ENCODE results near the gene SEC16A. TPM values are rescaled to one million over a fixed set of nuclear protein-coding genes. Genes with fewer than 3 reads are reported as not detected.

SEC16A gene
- total RNA-seq, 6 experiments from 2014 or later: 63.2 to 98.6 (median 75.5) TPM

GRCh38 chr9:136438548-136439480 is 44.0 kb downstream of the SEC16A start:
- Mint-ChIP-seq H3K36me3 (ENCODE audit: low read depth) (peaks cover 17% of the 10 kb centered on the region), H3K4me1 (ENCODE audit: low read depth) (peaks cover 26% of the 10 kb centered on the region), H3K4me3 (peak overlapping the region; percentile 93), H3K27me3 (ENCODE audit: insufficient read depth) (peaks cover 7% of the 10 kb centered on the region; the same call in 1 of the 2 replicates), H3K9me3 (no peaks in the 10 kb centered on the region), H3K27ac (peak overlapping the region; percentile 71; the same call in 1 of the 2 replicates)
- TF ChIP-seq, protein P1, sequence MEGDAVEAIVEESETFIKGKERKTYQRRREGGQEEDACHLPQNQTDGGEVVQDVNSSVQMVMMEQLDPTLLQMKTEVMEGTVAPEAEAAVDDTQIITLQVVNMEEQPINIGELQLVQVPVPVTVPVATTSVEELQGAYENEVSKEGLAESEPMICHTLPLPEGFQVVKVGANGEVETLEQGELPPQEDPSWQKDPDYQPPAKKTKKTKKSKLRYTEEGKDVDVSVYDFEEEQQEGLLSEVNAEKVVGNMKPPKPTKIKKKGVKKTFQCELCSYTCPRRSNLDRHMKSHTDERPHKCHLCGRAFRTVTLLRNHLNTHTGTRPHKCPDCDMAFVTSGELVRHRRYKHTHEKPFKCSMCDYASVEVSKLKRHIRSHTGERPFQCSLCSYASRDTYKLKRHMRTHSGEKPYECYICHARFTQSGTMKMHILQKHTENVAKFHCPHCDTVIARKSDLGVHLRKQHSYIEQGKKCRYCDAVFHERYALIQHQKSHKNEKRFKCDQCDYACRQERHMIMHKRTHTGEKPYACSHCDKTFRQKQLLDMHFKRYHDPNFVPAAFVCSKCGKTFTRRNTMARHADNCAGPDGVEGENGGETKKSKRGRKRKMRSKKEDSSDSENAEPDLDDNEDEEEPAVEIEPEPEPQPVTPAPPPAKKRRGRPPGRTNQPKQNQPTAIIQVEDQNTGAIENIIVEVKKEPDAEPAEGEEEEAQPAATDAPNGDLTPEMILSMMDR (IDR thresholded peaks at IDR 0.05): no peak
- DNase-seq: peak; percentile 19

- Mint-ChIP-seq H3K27me3 (ENCODE audit: insufficient read depth) (peaks cover 9% of the 10 kb centered on the region; the same call in 1 of the 2 replicates), H3K27ac (peak overlapping the region; percentile 71), H3K4me3 (peak overlapping the region; percentile 93), H3K36me3 (ENCODE audit: low read depth) (peaks cover 17% of the 10 kb centered on the region), H3K9me3 (no peaks in the 10 kb centered on the region), H3K4me1 (ENCODE audit: low read depth) (peaks cover 26% of the 10 kb centered on the region)
- TF ChIP-seq, protein P1 (IDR thresholded peaks at IDR 0.05): no peak
- no peak for DNase-seq
Measured at GRCh38 chr9:136437839-136438547, 44.8 kb downstream of the SEC16A start.

DNA sequence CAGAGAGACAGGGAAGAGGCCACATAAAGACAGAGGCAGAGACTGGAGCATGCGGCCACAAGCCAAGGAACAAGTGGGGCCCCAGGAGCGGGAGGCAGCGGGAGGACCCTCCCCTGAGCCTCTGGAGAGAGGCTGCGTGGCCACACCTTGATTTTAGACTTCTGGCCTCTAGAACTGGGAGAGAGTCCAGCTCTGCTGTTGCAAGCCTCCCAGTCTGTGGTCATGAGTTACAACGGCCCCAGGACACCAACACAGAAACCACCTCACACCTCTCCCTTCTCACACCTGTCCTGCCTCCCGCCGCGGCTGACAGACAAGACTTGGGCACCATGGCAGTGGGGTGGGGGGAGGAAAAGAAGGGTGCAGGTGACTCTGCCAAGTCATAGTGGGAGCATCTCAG is 45.4 kb downstream of the SEC16A start:
- Mint-ChIP-seq H3K27me3 (ENCODE audit: insufficient read depth) (peaks cover 9% of the 10 kb centered on the region; the same call in 1 of the 2 replicates), H3K4me1 (ENCODE audit: low read depth) (peaks cover 26% of the 10 kb centered on the region), H3K27ac (peak overlapping the region; percentile 51), H3K36me3 (ENCODE audit: low read depth) (peaks cover 17% of the 10 kb centered on the region), H3K4me3 (peak overlapping the region; percentile 93), H3K9me3 (no peaks in the 10 kb centered on the region)
- TF ChIP-seq, protein P1 (IDR thresholded peaks at IDR 0.05): no peak
- no peak for DNase-seq

DNA sequence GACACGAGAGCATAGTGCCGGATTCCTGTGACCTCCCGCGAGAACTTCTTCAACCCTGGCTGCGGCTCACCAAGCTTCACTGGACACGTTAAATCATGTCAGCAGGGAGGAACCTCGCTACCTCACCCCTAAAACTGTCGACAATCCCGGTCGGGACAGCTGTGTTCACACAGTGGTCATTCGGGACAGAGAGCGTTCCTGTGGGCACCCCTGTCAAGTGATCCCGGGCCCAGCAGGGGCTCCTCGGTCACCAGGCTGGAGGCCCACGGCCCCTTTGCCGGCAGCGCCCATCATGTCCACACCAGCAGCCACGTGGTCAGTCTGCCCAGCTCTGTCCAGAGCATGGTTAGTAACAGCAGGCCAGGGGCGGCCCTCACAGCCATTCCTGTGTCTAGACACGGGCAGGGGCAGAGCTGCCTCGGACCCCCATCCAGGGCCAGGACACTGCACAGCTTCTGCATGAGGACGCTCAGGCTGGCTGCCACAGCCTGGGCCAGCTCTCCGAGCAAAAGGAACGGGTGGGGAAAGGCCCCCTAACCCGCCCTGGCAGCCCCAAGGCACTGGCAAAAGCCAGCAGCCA is 46.7 kb downstream of the SEC16A start:
- H3K9me3 Mint-ChIP-seq: no peaks in the 10 kb centered on the region
- H3K27ac Mint-ChIP-seq: no peak overlapping the region; the same call in 1 of the 2 replicates
- peaks cover 22% of the 10 kb centered on the region for H3K4me1 Mint-ChIP-seq (ENCODE audit: low read depth)
- peak overlapping the region; percentile 93 for H3K4me3 Mint-ChIP-seq
- TF ChIP-seq, protein P1 (IDR thresholded peaks at IDR 0.05): no peak
- no peak for DNase-seq
- peaks cover 9% of the 10 kb centered on the region; the same call in 1 of the 2 replicates for H3K27me3 Mint-ChIP-seq (ENCODE audit: insufficient read depth)
- H3K36me3 Mint-ChIP-seq (ENCODE audit: low read depth): peaks cover 14% of the 10 kb centered on the region

- no peak overlapping the region for H3K27ac Mint-ChIP-seq
- no peak for DNase-seq
- TF ChIP-seq, protein P1 (IDR thresholded peaks at IDR 0.05): no peak
- peaks cover 8% of the 10 kb centered on the region; the same call in 1 of the 2 replicates for H3K27me3 Mint-ChIP-seq (ENCODE audit: insufficient read depth)
- H3K4me3 Mint-ChIP-seq: no peak overlapping the region
- H3K4me1 Mint-ChIP-seq (ENCODE audit: low read depth): peaks cover 22% of the 10 kb centered on the region
- H3K9me3 Mint-ChIP-seq: no peaks in the 10 kb centered on the region
- peaks cover 14% of the 10 kb centered on the region for H3K36me3 Mint-ChIP-seq (ENCODE audit: low read depth)
Measured at GRCh38 chr9:136434580-136435169, 48.2 kb downstream of the SEC16A start.

All from HFFc6 (cell line).